Measurements from ENCODE around the gene TRIO.

The TRIO gene

DNA sequence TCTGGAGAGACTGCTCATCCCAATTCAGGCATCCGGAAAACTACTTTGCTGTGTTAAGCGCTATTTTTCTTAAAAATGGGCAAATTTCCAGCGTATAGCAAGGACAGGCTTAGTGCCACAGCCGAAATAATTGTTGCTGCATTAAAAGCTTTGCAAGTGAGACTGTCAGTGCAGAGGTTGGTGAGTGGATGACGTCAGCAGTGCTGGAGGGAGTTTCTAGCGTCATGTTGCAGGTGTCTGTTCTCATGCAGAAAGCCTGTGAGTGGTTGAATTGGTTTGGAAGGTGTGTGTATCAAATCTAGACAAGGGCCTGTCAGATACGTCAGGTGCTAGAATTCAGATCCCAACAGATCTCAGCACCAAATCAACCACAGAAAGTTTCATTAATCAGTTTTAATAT is 204.4 kb downstream of the TRIO start:
- Histone ChIP-seq H3K27me3 (ENCODE audit: insufficient read depth, low read length, poor library complexity) (no peaks in the 10 kb centered on the region), H4K8ac (ENCODE audit: low read depth, low read length) (no peak overlapping the region), H3K79me2 (ENCODE audit: control insufficient read depth, insufficient read depth, low read length) (peaks cover 3% of the 10 kb centered on the region), H3K4me3 (ENCODE audit: low read length) (no peak overlapping the region), H3K27ac (ENCODE audit: low read depth, low read length) (no peak overlapping the region), H3K4me2 (ENCODE audit: low read length) (no peak overlapping the region), H3K4me1 (ENCODE audit: control insufficient read depth, low read depth, low read length) (peaks cover 11% of the 10 kb centered on the region), H4K5ac (ENCODE audit: low read length) (no peak overlapping the region), H2BK120ac (ENCODE audit: low read depth, low read length) (no peak overlapping the region), H2BK5ac (ENCODE audit: low read length) (no peak overlapping the region), H3K4ac (ENCODE audit: low read depth, low read length) (no peak overlapping the region), H3K23ac (ENCODE audit: low read length) (no peak overlapping the region), H3K36me3 (ENCODE audit: control insufficient read depth, insufficient read depth, low read length) (peaks cover 3% of the 10 kb centered on the region), H3K79me1 (ENCODE audit: low read length) (peaks cover 17% of the 10 kb centered on the region), H2BK15ac (replicated peaks; ENCODE audit: low read depth) (no peak overlapping the region), H3K9ac (ENCODE audit: low read length) (no peak overlapping the region), H2AK5ac (ENCODE audit: low read length) (no peak overlapping the region), H3K18ac (ENCODE audit: low read length) (no peak overlapping the region), H3K56ac (ENCODE audit: low read length) (no peak overlapping the region)
- WGBS (ENCODE audit: extremely low coverage, insufficient coverage, low lambda C conversion rate) = no CpG with 5 or more reads among the region's 7 CpGs
- no peak for DNase-seq

DNA sequence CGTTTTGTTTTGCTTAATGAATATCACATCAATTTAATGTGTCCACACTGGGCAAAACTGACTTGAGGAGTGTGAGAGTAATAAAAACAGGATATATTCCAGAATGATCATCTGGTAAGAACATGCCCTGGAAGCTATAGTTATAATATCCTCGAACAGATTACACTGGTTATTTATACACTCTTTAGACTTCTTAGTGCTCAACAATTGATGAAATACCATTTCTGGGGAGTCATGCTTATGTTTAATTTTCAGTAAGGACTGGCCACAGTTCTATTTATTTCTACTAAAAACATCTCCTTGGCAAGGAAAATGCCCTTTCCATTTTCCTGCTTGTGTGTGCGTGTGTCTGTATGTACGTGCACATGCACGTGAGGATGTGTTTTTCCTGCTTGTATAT is 205.0 kb downstream of the TRIO start:
- H2BK15ac ChIP-seq (replicated peaks; ENCODE audit: low read depth) = no peak overlapping the region
- H3K4me3 ChIP-seq (ENCODE audit: low read length) = no peak overlapping the region
- no peak overlapping the region for H4K8ac ChIP-seq (ENCODE audit: low read depth, low read length)
- H4K5ac ChIP-seq (ENCODE audit: low read length) = no peak overlapping the region
- H2BK5ac ChIP-seq (ENCODE audit: low read length) = no peak overlapping the region
- H2BK120ac ChIP-seq (ENCODE audit: low read depth, low read length) = no peak overlapping the region
- H3K18ac ChIP-seq (ENCODE audit: low read length) = no peak overlapping the region
- DNase-seq = no peak
- no peak overlapping the region for H3K4me2 ChIP-seq (ENCODE audit: low read length)
- no peak overlapping the region for H2AK5ac ChIP-seq (ENCODE audit: low read length)
- peaks cover 11% of the 10 kb centered on the region for H3K4me1 ChIP-seq (ENCODE audit: control insufficient read depth, low read depth, low read length)
- no peak overlapping the region for H3K27ac ChIP-seq (ENCODE audit: low read depth, low read length)
- H3K9ac ChIP-seq (ENCODE audit: low read length) = no peak overlapping the region
- H3K56ac ChIP-seq (ENCODE audit: low read length) = no peak overlapping the region
- no CpG with 5 or more reads among the region's 5 CpGs for WGBS (ENCODE audit: extremely low coverage, insufficient coverage, low lambda C conversion rate)
- H3K27me3 ChIP-seq (ENCODE audit: insufficient read depth, low read length, poor library complexity) = no peaks in the 10 kb centered on the region
- H3K4ac ChIP-seq (ENCODE audit: low read depth, low read length) = no peak overlapping the region
- no peak overlapping the region for H3K23ac ChIP-seq (ENCODE audit: low read length)
- peaks cover 3% of the 10 kb centered on the region for H3K36me3 ChIP-seq (ENCODE audit: control insufficient read depth, insufficient read depth, low read length)
- peaks cover 15% of the 10 kb centered on the region for H3K79me1 ChIP-seq (ENCODE audit: low read length)
- H3K79me2 ChIP-seq (ENCODE audit: control insufficient read depth, insufficient read depth, low read length) = peaks cover 3% of the 10 kb centered on the region

DNA sequence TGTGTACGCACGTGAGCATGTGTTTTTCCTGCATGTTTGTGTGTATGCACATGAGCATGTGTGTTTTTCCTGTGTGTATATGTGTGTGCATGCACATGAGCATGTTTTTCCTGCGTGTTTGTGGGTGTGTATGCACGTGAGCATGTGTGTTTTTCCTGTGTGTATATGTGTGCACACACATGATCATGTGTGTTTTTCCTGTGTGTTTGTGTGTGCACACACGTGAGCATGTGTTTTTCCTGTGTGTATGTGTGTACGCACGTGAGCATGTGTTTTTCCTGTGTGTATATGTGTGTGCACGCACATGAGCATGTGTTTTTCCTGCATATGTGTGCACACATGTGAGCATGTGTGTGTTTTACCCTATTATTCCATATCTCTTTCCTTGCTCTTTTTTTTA is 205.9 kb downstream of the TRIO start:
- H3K56ac ChIP-seq (ENCODE audit: low read length) = no peak overlapping the region
- H2BK5ac ChIP-seq (ENCODE audit: low read length) = no peak overlapping the region
- H3K79me2 ChIP-seq (ENCODE audit: control insufficient read depth, insufficient read depth, low read length) = peaks cover 3% of the 10 kb centered on the region
- H3K23ac ChIP-seq (ENCODE audit: low read length) = no peak overlapping the region
- peaks cover 3% of the 10 kb centered on the region for H3K36me3 ChIP-seq (ENCODE audit: control insufficient read depth, insufficient read depth, low read length)
- no peak overlapping the region for H3K18ac ChIP-seq (ENCODE audit: low read length)
- H2AK5ac ChIP-seq (ENCODE audit: low read length) = no peak overlapping the region
- H4K8ac ChIP-seq (ENCODE audit: low read depth, low read length) = no peak overlapping the region
- no peak overlapping the region for H3K4me2 ChIP-seq (ENCODE audit: low read length)
- H3K27me3 ChIP-seq (ENCODE audit: insufficient read depth, low read length, poor library complexity) = no peaks in the 10 kb centered on the region
- H3K79me1 ChIP-seq (ENCODE audit: low read length) = peaks cover 17% of the 10 kb centered on the region
- H3K9ac ChIP-seq (ENCODE audit: low read length) = no peak overlapping the region
- no peak overlapping the region for H2BK120ac ChIP-seq (ENCODE audit: low read depth, low read length)
- no CpG with 5 or more reads among the region's 8 CpGs for WGBS (ENCODE audit: extremely low coverage, insufficient coverage, low lambda C conversion rate)
- no peak overlapping the region for H3K4ac ChIP-seq (ENCODE audit: low read depth, low read length)
- H2BK15ac ChIP-seq (replicated peaks; ENCODE audit: low read depth) = no peak overlapping the region
- H3K4me3 ChIP-seq (ENCODE audit: low read length) = no peak overlapping the region
- no peak overlapping the region for H4K5ac ChIP-seq (ENCODE audit: low read length)
- H3K4me1 ChIP-seq (ENCODE audit: control insufficient read depth, low read depth, low read length) = peaks cover 11% of the 10 kb centered on the region
- H3K27ac ChIP-seq (ENCODE audit: low read depth, low read length) = no peak overlapping the region
- DNase-seq = no peak

DNA sequence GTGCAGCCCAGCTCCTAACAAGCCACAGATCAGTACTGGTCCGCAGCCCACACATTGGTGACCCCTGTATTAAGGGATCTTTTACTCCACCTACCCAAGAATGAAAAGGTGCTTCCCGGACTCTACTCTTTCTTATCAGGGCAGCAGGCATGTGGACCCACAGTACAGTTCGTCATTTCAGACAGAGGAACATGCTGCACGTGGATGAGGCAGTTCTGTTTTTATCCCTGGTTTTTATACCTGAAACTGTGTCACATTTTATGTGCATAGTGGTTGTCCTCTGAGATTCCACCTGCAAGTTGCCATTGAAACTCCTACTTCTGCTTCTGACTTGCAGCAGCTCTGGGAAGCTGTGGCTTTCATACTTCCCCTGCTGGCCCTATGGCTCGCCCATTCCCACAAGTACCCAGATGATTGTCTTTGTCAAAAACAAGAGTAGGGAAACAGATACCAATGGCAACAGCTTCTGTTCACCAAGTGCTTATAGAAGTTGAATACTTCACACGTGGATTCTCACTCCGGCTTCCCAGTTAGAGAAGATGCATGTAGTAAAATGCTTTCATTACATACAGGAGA is 208.0 kb downstream of the TRIO start:
- H2BK120ac ChIP-seq (ENCODE audit: low read depth, low read length) = no peak overlapping the region
- H3K79me1 ChIP-seq (ENCODE audit: low read length) = peaks cover 19% of the 10 kb centered on the region
- peaks cover 3% of the 10 kb centered on the region for H3K36me3 ChIP-seq (ENCODE audit: control insufficient read depth, insufficient read depth, low read length)
- H3K4me1 ChIP-seq (ENCODE audit: control insufficient read depth, low read depth, low read length) = peaks cover 11% of the 10 kb centered on the region
- H3K27me3 ChIP-seq (ENCODE audit: insufficient read depth, low read length, poor library complexity) = no peaks in the 10 kb centered on the region
- H3K79me2 ChIP-seq (ENCODE audit: control insufficient read depth, insufficient read depth, low read length) = peaks cover 3% of the 10 kb centered on the region
- H3K4ac ChIP-seq (ENCODE audit: low read depth, low read length) = no peak overlapping the region
- H3K9ac ChIP-seq (ENCODE audit: low read length) = no peak overlapping the region
- no peak overlapping the region for H3K23ac ChIP-seq (ENCODE audit: low read length)
- no peak overlapping the region for H3K18ac ChIP-seq (ENCODE audit: low read length)
- H2AK5ac ChIP-seq (ENCODE audit: low read length) = no peak overlapping the region
- no peak for DNase-seq
- no CpG with 5 or more reads among the region's 7 CpGs for WGBS (ENCODE audit: extremely low coverage, insufficient coverage, low lambda C conversion rate)
- no peak overlapping the region for H3K56ac ChIP-seq (ENCODE audit: low read length)
- H4K5ac ChIP-seq (ENCODE audit: low read length) = no peak overlapping the region
- no peak overlapping the region for H3K4me2 ChIP-seq (ENCODE audit: low read length)
- H3K4me3 ChIP-seq (ENCODE audit: low read length) = no peak overlapping the region
- no peak overlapping the region for H2BK5ac ChIP-seq (ENCODE audit: low read length)
- no peak overlapping the region for H2BK15ac ChIP-seq (replicated peaks; ENCODE audit: low read depth)
- no peak overlapping the region for H3K27ac ChIP-seq (ENCODE audit: low read depth, low read length)
- H4K8ac ChIP-seq (ENCODE audit: low read depth, low read length) = no peak overlapping the region

- Histone ChIP-seq H3K36me3 (ENCODE audit: control insufficient read depth, insufficient read depth, low read length) (peaks cover 3% of the 10 kb centered on the region), H3K23ac (ENCODE audit: low read length) (no peak overlapping the region), H3K27me3 (ENCODE audit: insufficient read depth, low read length, poor library complexity) (no peaks in the 10 kb centered on the region), H3K4me1 (ENCODE audit: control insufficient read depth, low read depth, low read length) (peaks cover 12% of the 10 kb centered on the region), H2AK5ac (ENCODE audit: low read length) (no peak overlapping the region), H3K56ac (ENCODE audit: low read length) (no peak overlapping the region), H3K79me1 (ENCODE audit: low read length) (peaks cover 21% of the 10 kb centered on the region), H3K27ac (ENCODE audit: low read depth, low read length) (no peak overlapping the region), H3K4me2 (ENCODE audit: low read length) (no peak overlapping the region), H3K18ac (ENCODE audit: low read length) (no peak overlapping the region), H3K4me3 (ENCODE audit: low read length) (no peak overlapping the region), H3K4ac (ENCODE audit: low read depth, low read length) (no peak overlapping the region), H2BK120ac (ENCODE audit: low read depth, low read length) (no peak overlapping the region), H3K79me2 (ENCODE audit: control insufficient read depth, insufficient read depth, low read length) (peaks cover 3% of the 10 kb centered on the region), H4K8ac (ENCODE audit: low read depth, low read length) (no peak overlapping the region), H3K9ac (ENCODE audit: low read length) (no peak overlapping the region), H2BK5ac (ENCODE audit: low read length) (no peak overlapping the region), H4K5ac (ENCODE audit: low read length) (no peak overlapping the region), H2BK15ac (replicated peaks; ENCODE audit: low read depth) (no peak overlapping the region)
- peak; percentile 77 for DNase-seq
- no CpG with 5 or more reads among the region's 7 CpGs for WGBS (ENCODE audit: extremely low coverage, insufficient coverage, low lambda C conversion rate)
These were observed 208.9 kb downstream of the TRIO start for GRCh38 chr5:14351845-14352712.
